H1 (cell line): ENCODE measurements around the gene STOML2. TPM values are rescaled to one million over a fixed set of nuclear protein-coding genes. Genes with fewer than 3 reads are reported as not detected.

Source experiments
- CTCF ChIA-PET: fragments of 300-600 bp; sonication (Branson Sonifier 250); formaldehyde crosslinking; loops from one replicate; lab custom pipeline; 2021; ENCODE audit not compliant: partially characterized antibody; lab: Charles Lee
- POLR2A ChIA-PET: fragments of 300-600 bp; sonication (Branson Sonifier 250); formaldehyde crosslinking; loops from one replicate; lab custom pipeline; 2021; ENCODE audit warnings: inconsistent platforms; ENCODE audit not compliant: partially characterized antibody; lab: Charles Lee
- DNase-seq, 2 experiments: peaks; one replicate each; pipeline versions ENCODE4 v3.0.0 to v3.0.0-alpha.2; 2010 to 2022; ENCODE audit warnings: low spot score in 2 of 2, low read depth in 1 of 2, mixed read lengths in 1 of 2
- FAIRE-seq: peaks from 2 replicates; lab custom pipeline; 2011; peaks lifted over from hg19 to GRCh38; lab: Jason Lieb, UNC
- H2AFZ ChIP-seq: 2 replicates; pipeline ENCODE4 v1.8.1; 2012; ENCODE audit warnings: low read length, inconsistent platforms
- H2AK5ac ChIP-seq: 2 replicates; pipeline ENCODE4 v1.6.1; 2013; ENCODE audit warnings: low read depth, low read length
- H2BK120ac ChIP-seq: replicated peaks from 2 replicates; pipeline ENCODE3; 2013; ENCODE audit warnings: low read depth, low read length, inconsistent platforms
- H2BK12ac ChIP-seq: 2 replicates; pipeline ENCODE4 v1.6.1; 2013; ENCODE audit warnings: low read depth, low read length
- H2BK15ac ChIP-seq: 2 replicates; pipeline ENCODE4 v1.6.1; 2013; ENCODE audit warnings: low read length
- H2BK20ac ChIP-seq: 2 replicates; pipeline ENCODE4 v1.6.1; 2013; ENCODE audit warnings: low read length
- H2BK5ac ChIP-seq: 2 replicates; pipeline ENCODE4 v1.6.1; 2013; ENCODE audit warnings: low read depth, low read length
- H3K14ac ChIP-seq: 2 replicates; pipeline ENCODE4 v1.6.1; 2013; ENCODE audit warnings: inconsistent platforms; ENCODE audit not compliant: insufficient read length
- H3K18ac ChIP-seq: 2 replicates; pipeline ENCODE4 v1.6.1; 2013; ENCODE audit warnings: low read length; ENCODE audit errors: extremely low read depth
- H3K23ac ChIP-seq: 2 replicates; pipeline ENCODE4 v1.6.1; 2013; ENCODE audit warnings: inconsistent platforms; ENCODE audit not compliant: insufficient read length
- H3K23me2 ChIP-seq: 2 replicates; pipeline ENCODE4 v1.6.1; 2013; ENCODE audit warnings: low read depth, low read length
- H3K27ac ChIP-seq: 2 replicates; pipeline ENCODE4 v1.6.1; 2011; ENCODE audit warnings: low read depth, low read length, inconsistent platforms
- H3K27me3 ChIP-seq, 4 experiments: replicated peaks in 1 of 4; 1 replicate in 1 of 4; 2 replicates in 3 of 4; pipeline versions ENCODE4 v1.6.1 to v1.8.1; 2011 to 2013; ENCODE audit warnings: low read length in 3 of 4, mild to moderate bottlenecking in 3 of 4, inconsistent platforms in 2 of 4, mixed read lengths in 2 of 4, moderate library complexity in 1 of 4; ENCODE audit not compliant: control insufficient read depth in 3 of 4, insufficient read depth in 3 of 4; ENCODE audit errors: extremely low read depth in 1 of 4
- H3K36me3 ChIP-seq, 4 experiments: 2 replicates each; pipeline versions ENCODE4 v1.6.1 to v1.8.1; 2011 to 2013; ENCODE audit warnings: mild to moderate bottlenecking in 4 of 4, low read length in 3 of 4, moderate library complexity in 2 of 4, control low read depth in 1 of 4, inconsistent platforms in 1 of 4; ENCODE audit not compliant: insufficient read depth in 4 of 4, control insufficient read depth in 2 of 4
- H3K4ac ChIP-seq: replicated peaks from 2 replicates; pipeline ENCODE3; 2013; ENCODE audit warnings: low read length, low read depth, mixed read lengths, inconsistent platforms; ENCODE audit not compliant: insufficient read length
- H3K4me1 ChIP-seq, 4 experiments: replicated peaks in 1 of 4; 1 replicate in 1 of 4; 2 replicates in 3 of 4; pipeline versions ENCODE4 v1.6.1 to v1.8.1; 2011 to 2013; ENCODE audit warnings: low read length in 3 of 4, inconsistent platforms in 2 of 4, mixed read lengths in 1 of 4; ENCODE audit not compliant: insufficient read depth in 4 of 4, control insufficient read depth in 3 of 4
- H3K4me2 ChIP-seq, 2 experiments: 2 replicates each; pipeline versions ENCODE4 v1.6.1 to v1.8.1; 2011 to 2013; ENCODE audit warnings: low read depth in 2 of 2, low read length in 2 of 2, control low read depth in 1 of 2, inconsistent platforms in 1 of 2, mild to moderate bottlenecking in 1 of 2; ENCODE audit not compliant: insufficient read depth in 1 of 2
- H3K4me3 ChIP-seq, 4 experiments: fragments of 200-600, 300-600 bp in 1 of 4; sonication (generic), shearing (Covaris generic), sonication (Bioruptor Twin) in 1 of 4; 2 replicates each; pipeline versions ENCODE4 v1.5.1 to v1.8.1; 2011 to 2016; ENCODE audit warnings: low read length in 4 of 4, low read depth in 3 of 4, control low read depth in 2 of 4, inconsistent platforms in 2 of 4, mild to moderate bottlenecking in 2 of 4, mixed read lengths in 1 of 4, moderate library complexity in 1 of 4; ENCODE audit not compliant: insufficient read depth in 2 of 4; ENCODE audit errors: extremely low read depth in 1 of 4
- H3K56ac ChIP-seq: replicated peaks from 2 replicates; pipeline ENCODE3; 2013; ENCODE audit warnings: low read depth, mild to moderate bottlenecking, mixed read lengths, low read length, inconsistent platforms; ENCODE audit not compliant: insufficient read length
- H3K79me1 ChIP-seq: 2 replicates; pipeline ENCODE4 v1.6.1; 2013; ENCODE audit warnings: low read depth, low read length, control low read depth
- H3K79me2 ChIP-seq, 2 experiments: 2 replicates each; pipeline versions ENCODE4 v1.6.1 to v1.8.1; 2012 to 2013; ENCODE audit warnings: low read length in 2 of 2, mild to moderate bottlenecking in 2 of 2, inconsistent platforms in 1 of 2; ENCODE audit not compliant: insufficient read depth in 2 of 2, control insufficient read depth in 1 of 2
- H3K9ac ChIP-seq, 4 experiments: replicated peaks in 1 of 4; 1 replicate in 1 of 4; 2 replicates in 3 of 4; pipeline versions ENCODE4 v1.6.1 to v1.8.1; 2011 to 2013; ENCODE audit warnings: low read depth in 3 of 4, low read length in 3 of 4, control low read depth in 2 of 4, mild to moderate bottlenecking in 2 of 4, moderate library complexity in 2 of 4, inconsistent platforms in 1 of 4; ENCODE audit errors: extremely low read depth in 1 of 4
- H3K9me3 ChIP-seq, 2 experiments: 2 replicates each; pipeline versions ENCODE4 v1.6.1 to v1.8.1; 2012 to 2013; ENCODE audit warnings: mild to moderate bottlenecking in 2 of 2, moderate library complexity in 2 of 2, control low read depth in 1 of 2, inconsistent platforms in 1 of 2, low read depth in 1 of 2, low read length in 1 of 2, mixed read lengths in 1 of 2; ENCODE audit not compliant: insufficient read depth in 2 of 2
- H4K20me1 ChIP-seq, 2 experiments: replicated peaks in 1 of 2; 2 replicates each; pipeline versions ENCODE3 to v1.8.1; 2011 to 2013; ENCODE audit warnings: inconsistent platforms in 2 of 2, low read length in 2 of 2, mild to moderate bottlenecking in 1 of 2; ENCODE audit not compliant: insufficient read depth in 2 of 2, control insufficient read depth in 1 of 2
- H4K5ac ChIP-seq: 2 replicates; pipeline ENCODE4 v1.6.1; 2013; ENCODE audit warnings: low read length, low read depth, mixed read lengths, inconsistent platforms; ENCODE audit not compliant: insufficient read length
- H4K8ac ChIP-seq: 2 replicates; pipeline ENCODE4 v1.8.0; 2013; ENCODE audit warnings: mild to moderate bottlenecking, moderate library complexity, low read length, inconsistent platforms; ENCODE audit not compliant: insufficient read depth; ENCODE audit errors: extremely low read depth
- H4K91ac ChIP-seq: replicated peaks from 2 replicates; pipeline ENCODE3; 2013; ENCODE audit warnings: low read length, mixed read lengths, inconsistent platforms; ENCODE audit not compliant: insufficient read length
- SIX5 ChIP-seq: IDR thresholded peaks from 2 replicates; pipeline ENCODE4 v1.6.1; 2011; ENCODE audit warnings: mild to moderate bottlenecking, low read depth, low read length
- SP4 ChIP-seq: IDR thresholded peaks from 2 replicates; pipeline ENCODE4 v1.6.1; 2012; ENCODE audit warnings: low read length, inconsistent platforms
- TAF7 ChIP-seq: optimal IDR thresholded peaks from 2 replicates; pipeline ENCODE3; 2011; ENCODE audit warnings: low read depth, mild to moderate bottlenecking, inconsistent platforms, low read length, moderate library complexity, borderline replicate concordance
- YY1 ChIP-seq: IDR thresholded peaks from 2 replicates; pipeline ENCODE4 v1.6.1; 2011; ENCODE audit warnings: low read depth, mild to moderate bottlenecking, low read length
- WGBS, 2 experiments: shearing (Covaris generic) in 1 of 2; methylation state at CpG; one replicate each; pipeline versions ENCODE4 v1.1.6 to v1.1.7; 2013 to 2015; ENCODE audit warnings: low lambda C conversion rate in 2 of 2, mixed read lengths in 2 of 2, inconsistent platforms in 1 of 2, low coverage in 1 of 2, missing lambda C conversion rate in 1 of 2; ENCODE audit not compliant: insufficient replicate concordance in 2 of 2, insufficient coverage in 1 of 2, insufficient read length in 1 of 2; ENCODE audit errors: extremely low coverage in 1 of 2, missing lambda C conversion rate in 1 of 2; 5-methylcytosine and 5-hydroxymethylcytosine counted together
- polyA plus RNA-seq, 7 experiments: library from polyadenylated mRNA; depleted of rRNA in 3 of 7; stranded (reverse) in 5 of 7; unstranded in 2 of 7; fragments of >200 nt in 5 of 7; fragments of 200-250 nt in 2 of 7; gene quantifications; 1 replicate in 5 of 7; 2 replicates in 1 of 7; 4 replicates in 1 of 7; pipeline versions ENCODE4 v1.2.1 to v1.2.3, GENCODE V29; 2011 to 2013; ENCODE audit warnings: missing spikeins in 2 of 7, mixed read lengths in 2 of 7
- total RNA-seq: library from RNA; stranded (reverse); fragmentation: NEBNext Ultra II Directional; extraction: Animal tissue kit (Norgen Biotek cat#: 25700); gene quantifications from 2 replicates; pipeline ENCODE4 v1.2.1, GENCODE V29; 2021

Gene STOML2
- total and polyA plus RNA-seq, 2 of the 8 experiments (the other 6 are each of a cell fraction or from before 2014, with no cell fraction given), result 203 to 256 TPM

- FAIRE-seq (no peak), DNase-seq (no peak)
- Histone ChIP-seq H3K4me2 (peak overlapping the region; percentile 75 to 100), H3K27me3 (no peaks in the 10 kb centered on the region), H2BK5ac (peak overlapping the region; percentile 96; the same call in 1 of the 2 replicates), H3K9ac (peak overlapping the region in 3 of 4 experiments; percentile 46 to 94 (median 94); a peak in 5 of 7 replicates), H2AFZ (no peak overlapping the region), H3K4ac (no peak overlapping the region), H3K14ac (no peak overlapping the region), H4K20me1 (peaks cover 2 to 3% of the 10 kb centered on the region in 2 experiments), H2BK20ac (no peak overlapping the region), H3K79me1 (peaks cover 7% of the 10 kb centered on the region), H2BK15ac (no peak overlapping the region), H4K8ac (no peak overlapping the region), H3K9me3 (no peaks in the 10 kb centered on the region), H2BK12ac (peak overlapping the region; percentile 35; the same call in 1 of the 2 replicates), H4K5ac (no peak overlapping the region), H3K4me3 (peak overlapping the region; percentile 71 to 99 (median 98); a peak in 7 of 8 replicates), H3K4me1 (peaks cover 0 to 17% (median 6%) of the 10 kb centered on the region in 4 experiments; a peak in 5 of 7 replicates), H3K27ac (peak overlapping the region; percentile 96), H3K79me2 (peaks cover 0 to 16% of the 10 kb centered on the region in 2 experiments; a peak in 2 of 4 replicates), H3K23ac (no peak overlapping the region), H2BK120ac (no peak overlapping the region), H2AK5ac (no peak overlapping the region), H4K91ac (no peak overlapping the region), H3K18ac (no peak overlapping the region), H3K56ac (no peak overlapping the region), H3K23me2 (peaks cover 10% of the 10 kb centered on the region), H3K36me3 (peaks cover 9 to 24% (median 18%) of the 10 kb centered on the region in 4 experiments)
- TF ChIP-seq SIX5 (no peak), SP4 (no peak), YY1 (peak; percentile 69; the same call in 1 of the 2 replicates), TAF7 (no peak)
- ChIA-PET POLR2A (interaction anchor here (0.7 to 17.4 kb wide), 23 partner anchors 7 to 624 kb away, joined by 3 to 440 read pairs (median 4); partner anchors contain the start of genes ATOSB, DNAJB5, FANCG and UNC13B), CTCF (interaction anchor here (0.6 to 1.7 kb wide), 10 partner anchors 8 to 205 kb away, joined by 3 to 7 read pairs (median 4); partner anchors contain the start of gene ATOSB)
- WGBS, 2 experiments, result 25% methylated on average over 5 of the region's 5 CpGs; no CpG with 5 or more reads in 1 of the 2 experiments
Observed at GRCh38 chr9:35103660-35104191, 795 bp upstream of the STOML2 start.
